GM23338 (cell line): ENCODE measurements around the gene ZNF277.

Source experiments
- CREB1 ChIP-seq: fragments of 250-450 bp; sonication (Bioruptor Pico); IDR thresholded peaks from 2 replicates; pipeline ENCODE4 v1.5.0; 2020; ENCODE audit warnings: low read depth, mild to moderate bottlenecking, moderate library complexity
- EZH2 ChIP-seq: fragments of 200-600 bp; sonication (generic); IDR thresholded peaks from one replicate; pipeline ENCODE4 v1.8.0; 2017; ENCODE audit warnings: antibody characterized with exemption, mild to moderate bottlenecking, low read depth; ENCODE audit not compliant: unreplicated experiment
- EZH2phosphoT487 ChIP-seq: fragments of 200-600 bp; sonication (generic); IDR thresholded peaks from one replicate; pipeline ENCODE4 v1.8.1; 2018; ENCODE audit warnings: antibody characterized with exemption; ENCODE audit not compliant: unreplicated experiment
- JUNB ChIP-seq: IDR thresholded peaks from one replicate; pipeline ENCODE4 v1.6.1; 2016; ENCODE audit warnings: antibody characterized with exemption; ENCODE audit not compliant: unreplicated experiment
- POLR2AphosphoS5 ChIP-seq: IDR thresholded peaks from 2 replicates; pipeline ENCODE4 v1.6.1; 2016; ENCODE audit warnings: antibody characterized with exemption, low read depth
- STAT1 ChIP-seq: IDR thresholded peaks from one replicate; pipeline ENCODE4 v1.6.1; 2016; ENCODE audit warnings: antibody characterized with exemption; ENCODE audit not compliant: unreplicated experiment
- ZNF331 ChIP-seq: fragments of 250-450 bp; sonication (Bioruptor Pico); IDR thresholded peaks from 2 replicates; pipeline ENCODE4 v1.5.0; 2020; ENCODE audit warnings: low read depth, mild to moderate bottlenecking, moderate library complexity
- TF ChIP-seq, protein P1 (sequence below), 2 experiments: fragments of 200-600 bp in 1 of 2; sonication (generic) in 1 of 2; conservative IDR thresholded peaks; 2 replicates each; pipeline versions ENCODE4 v1.5.1 to v1.6.1; 2016 to 2017; ENCODE audit warnings: antibody characterized with exemption in 2 of 2, low read depth in 2 of 2, mild to moderate bottlenecking in 2 of 2, moderate library complexity in 1 of 2
- TF ChIP-seq, protein P2 (sequence below): IDR thresholded peaks from one replicate; pipeline ENCODE4 v1.6.1; 2018; ENCODE audit warnings: antibody characterized with exemption; ENCODE audit not compliant: unreplicated experiment
- TF ChIP-seq, protein P3 (sequence below): IDR thresholded peaks from 2 replicates; pipeline ENCODE4 v1.6.1; 2016; ENCODE audit warnings: antibody characterized with exemption

DNA sequence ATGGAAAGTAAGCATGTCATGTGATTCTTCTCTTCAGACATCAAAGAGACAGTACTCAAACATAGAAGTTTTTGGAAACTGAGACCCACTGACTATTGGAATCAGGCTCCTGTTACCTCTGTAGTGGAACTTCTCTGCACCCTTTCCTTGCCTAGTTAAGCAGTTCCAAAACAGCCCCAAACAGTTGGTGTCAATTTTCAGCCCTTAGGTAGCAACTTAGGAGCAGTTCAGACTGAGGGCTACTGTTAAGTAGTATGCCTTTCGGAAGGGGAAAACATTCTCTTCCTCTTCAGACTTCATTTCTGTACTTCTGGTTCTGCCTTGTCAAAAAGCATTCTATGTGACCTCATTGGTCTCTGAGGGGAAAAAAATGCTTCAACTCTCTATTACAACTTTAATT is 85.7 kb downstream of the ZNF277 start:
- no peak for TF ChIP-seq EZH2
- TF ChIP-seq, protein P1, sequence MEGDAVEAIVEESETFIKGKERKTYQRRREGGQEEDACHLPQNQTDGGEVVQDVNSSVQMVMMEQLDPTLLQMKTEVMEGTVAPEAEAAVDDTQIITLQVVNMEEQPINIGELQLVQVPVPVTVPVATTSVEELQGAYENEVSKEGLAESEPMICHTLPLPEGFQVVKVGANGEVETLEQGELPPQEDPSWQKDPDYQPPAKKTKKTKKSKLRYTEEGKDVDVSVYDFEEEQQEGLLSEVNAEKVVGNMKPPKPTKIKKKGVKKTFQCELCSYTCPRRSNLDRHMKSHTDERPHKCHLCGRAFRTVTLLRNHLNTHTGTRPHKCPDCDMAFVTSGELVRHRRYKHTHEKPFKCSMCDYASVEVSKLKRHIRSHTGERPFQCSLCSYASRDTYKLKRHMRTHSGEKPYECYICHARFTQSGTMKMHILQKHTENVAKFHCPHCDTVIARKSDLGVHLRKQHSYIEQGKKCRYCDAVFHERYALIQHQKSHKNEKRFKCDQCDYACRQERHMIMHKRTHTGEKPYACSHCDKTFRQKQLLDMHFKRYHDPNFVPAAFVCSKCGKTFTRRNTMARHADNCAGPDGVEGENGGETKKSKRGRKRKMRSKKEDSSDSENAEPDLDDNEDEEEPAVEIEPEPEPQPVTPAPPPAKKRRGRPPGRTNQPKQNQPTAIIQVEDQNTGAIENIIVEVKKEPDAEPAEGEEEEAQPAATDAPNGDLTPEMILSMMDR (conservative IDR thresholded peaks at IDR 0.05; ENCODE audit: low read depth in 2 of 2), result no peak
- TF ChIP-seq POLR2AphosphoS5, result no peak
- no peak for TF ChIP-seq CREB1 (CRISPR knock-in tag)
- TF ChIP-seq, protein P2, sequence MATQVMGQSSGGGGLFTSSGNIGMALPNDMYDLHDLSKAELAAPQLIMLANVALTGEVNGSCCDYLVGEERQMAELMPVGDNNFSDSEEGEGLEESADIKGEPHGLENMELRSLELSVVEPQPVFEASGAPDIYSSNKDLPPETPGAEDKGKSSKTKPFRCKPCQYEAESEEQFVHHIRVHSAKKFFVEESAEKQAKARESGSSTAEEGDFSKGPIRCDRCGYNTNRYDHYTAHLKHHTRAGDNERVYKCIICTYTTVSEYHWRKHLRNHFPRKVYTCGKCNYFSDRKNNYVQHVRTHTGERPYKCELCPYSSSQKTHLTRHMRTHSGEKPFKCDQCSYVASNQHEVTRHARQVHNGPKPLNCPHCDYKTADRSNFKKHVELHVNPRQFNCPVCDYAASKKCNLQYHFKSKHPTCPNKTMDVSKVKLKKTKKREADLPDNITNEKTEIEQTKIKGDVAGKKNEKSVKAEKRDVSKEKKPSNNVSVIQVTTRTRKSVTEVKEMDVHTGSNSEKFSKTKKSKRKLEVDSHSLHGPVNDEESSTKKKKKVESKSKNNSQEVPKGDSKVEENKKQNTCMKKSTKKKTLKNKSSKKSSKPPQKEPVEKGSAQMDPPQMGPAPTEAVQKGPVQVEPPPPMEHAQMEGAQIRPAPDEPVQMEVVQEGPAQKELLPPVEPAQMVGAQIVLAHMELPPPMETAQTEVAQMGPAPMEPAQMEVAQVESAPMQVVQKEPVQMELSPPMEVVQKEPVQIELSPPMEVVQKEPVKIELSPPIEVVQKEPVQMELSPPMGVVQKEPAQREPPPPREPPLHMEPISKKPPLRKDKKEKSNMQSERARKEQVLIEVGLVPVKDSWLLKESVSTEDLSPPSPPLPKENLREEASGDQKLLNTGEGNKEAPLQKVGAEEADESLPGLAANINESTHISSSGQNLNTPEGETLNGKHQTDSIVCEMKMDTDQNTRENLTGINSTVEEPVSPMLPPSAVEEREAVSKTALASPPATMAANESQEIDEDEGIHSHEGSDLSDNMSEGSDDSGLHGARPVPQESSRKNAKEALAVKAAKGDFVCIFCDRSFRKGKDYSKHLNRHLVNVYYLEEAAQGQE, result no peak
- no peak for TF ChIP-seq EZH2phosphoT487
- no peak for TF ChIP-seq STAT1
- no peak for TF ChIP-seq JUNB
- TF ChIP-seq, protein P3, sequence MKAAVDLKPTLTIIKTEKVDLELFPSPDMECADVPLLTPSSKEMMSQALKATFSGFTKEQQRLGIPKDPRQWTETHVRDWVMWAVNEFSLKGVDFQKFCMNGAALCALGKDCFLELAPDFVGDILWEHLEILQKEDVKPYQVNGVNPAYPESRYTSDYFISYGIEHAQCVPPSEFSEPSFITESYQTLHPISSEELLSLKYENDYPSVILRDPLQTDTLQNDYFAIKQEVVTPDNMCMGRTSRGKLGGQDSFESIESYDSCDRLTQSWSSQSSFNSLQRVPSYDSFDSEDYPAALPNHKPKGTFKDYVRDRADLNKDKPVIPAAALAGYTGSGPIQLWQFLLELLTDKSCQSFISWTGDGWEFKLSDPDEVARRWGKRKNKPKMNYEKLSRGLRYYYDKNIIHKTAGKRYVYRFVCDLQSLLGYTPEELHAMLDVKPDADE, result no peak
- TF ChIP-seq ZNF331 (CRISPR knock-in tag), result no peak
